Tibial nerve (tissue), 4 donors: ENCODE measurements around the gene SVIL.

Experiments
- CTCF ChIP-seq, 5 experiments: fragments of 200-600 bp in 3 of 5; fragments of 450-650 bp in 2 of 5; sonication (generic) in 3 of 5; IDR thresholded peaks; one replicate each; pipeline ENCODE4 v1.5.1; 2016 to 2019; ENCODE audit warnings: antibody characterized with exemption in 5 of 5, mild to moderate bottlenecking in 3 of 5, moderate library complexity in 2 of 5
- EP300 ChIP-seq, 2 donors: sonication (generic); formaldehyde crosslinking; IDR thresholded peaks; one replicate each; pipeline ENCODE4 v1.6.1; 2017; ENCODE audit warnings: antibody characterized with exemption in 2 of 2, mild to moderate bottlenecking in 1 of 2
- POLR2A ChIP-seq, 2 donors: fragments of 450-650 bp; IDR thresholded peaks; one replicate each; pipeline ENCODE4 v1.6.1; 2017; ENCODE audit warnings: antibody characterized with exemption in 2 of 2, mild to moderate bottlenecking in 2 of 2, moderate library complexity in 2 of 2

- TF ChIP-seq CTCF (IDR thresholded peaks at IDR 0.05) (no peak), POLR2A (IDR thresholded peaks at IDR 0.05) (no peak), EP300 (IDR thresholded peaks at IDR 0.05) (no peak)
Measured at GRCh38 chr10:29591651-29591968, 43.2 kb downstream of the SVIL start.
